ENCODE data around the gene NEUROD2.

NEUROD2 gene

GRCh38 chr17:39607851-39608130 lies at the start of gene NEUROD2:
TSS of gene NEUROD2 (minus strand) at chr17:39607920. CDS start at chr17:39606599, 1,321 bp downstream.
- H3K4me3 ChIP-seq (ENCODE audit: low read depth, low read length) = peak within 1 kb of the TSS; percentile 13

GRCh38 chr17:39655105-39655504 lies 47.4 kb upstream of the NEUROD2 start:
- no peak overlapping the region for H3K4me3 ChIP-seq (ENCODE audit: low read depth, low read length)

GRCh38 chr17:39653662-39654331 lies 46.1 kb upstream of the NEUROD2 start:
- H3K4me3 ChIP-seq (ENCODE audit: low read depth, low read length) = no peak overlapping the region

GRCh38 chr17:39653316-39653661 lies 45.6 kb upstream of the NEUROD2 start:
- no peak overlapping the region for H3K4me3 ChIP-seq (ENCODE audit: low read depth, low read length)

- H3K4me3 ChIP-seq (ENCODE audit: low read depth, low read length) = no peak overlapping the region
Measured at GRCh38 chr17:39652587-39653315, 45.0 kb upstream of the NEUROD2 start.

GRCh38 chr17:39651923-39652586 lies 44.3 kb upstream of the NEUROD2 start:
- no peak overlapping the region for H3K4me3 ChIP-seq (ENCODE audit: low read depth, low read length)

GRCh38 chr17:39650121-39650579 lies 42.4 kb upstream of the NEUROD2 start:
- no peak overlapping the region for H3K4me3 ChIP-seq (ENCODE audit: low read depth, low read length)

GRCh38 chr17:39648616-39649366 lies 41.1 kb upstream of the NEUROD2 start:
- H3K4me3 ChIP-seq (ENCODE audit: low read depth, low read length) = no peak overlapping the region

DNA sequence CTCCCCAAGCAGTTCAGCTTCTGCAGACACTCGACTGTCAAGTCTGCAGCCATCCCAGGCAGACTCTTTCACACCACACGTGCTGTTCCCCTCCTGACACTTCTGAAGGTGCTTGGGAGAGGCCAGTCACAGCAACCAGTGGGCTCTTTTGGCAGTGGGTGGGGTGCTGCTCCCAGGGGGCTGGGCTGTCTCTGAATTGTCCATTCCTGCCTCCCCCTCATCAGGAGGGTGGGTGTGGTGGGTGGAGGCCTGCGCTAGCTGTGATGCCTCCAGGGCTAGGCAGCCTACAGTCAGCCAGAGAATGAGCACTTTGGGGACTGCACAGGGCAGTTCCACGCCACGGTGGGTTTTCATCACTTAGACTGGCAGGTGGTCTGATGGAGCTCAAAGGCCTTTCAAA lies 39.5 kb upstream of the NEUROD2 start:
- no peak overlapping the region for H3K4me3 ChIP-seq (ENCODE audit: low read depth, low read length)

GRCh38 chr17:39643271-39643670 lies 35.6 kb upstream of the NEUROD2 start:
- H3K4me3 ChIP-seq (ENCODE audit: low read depth, low read length) = no peak overlapping the region

DNA sequence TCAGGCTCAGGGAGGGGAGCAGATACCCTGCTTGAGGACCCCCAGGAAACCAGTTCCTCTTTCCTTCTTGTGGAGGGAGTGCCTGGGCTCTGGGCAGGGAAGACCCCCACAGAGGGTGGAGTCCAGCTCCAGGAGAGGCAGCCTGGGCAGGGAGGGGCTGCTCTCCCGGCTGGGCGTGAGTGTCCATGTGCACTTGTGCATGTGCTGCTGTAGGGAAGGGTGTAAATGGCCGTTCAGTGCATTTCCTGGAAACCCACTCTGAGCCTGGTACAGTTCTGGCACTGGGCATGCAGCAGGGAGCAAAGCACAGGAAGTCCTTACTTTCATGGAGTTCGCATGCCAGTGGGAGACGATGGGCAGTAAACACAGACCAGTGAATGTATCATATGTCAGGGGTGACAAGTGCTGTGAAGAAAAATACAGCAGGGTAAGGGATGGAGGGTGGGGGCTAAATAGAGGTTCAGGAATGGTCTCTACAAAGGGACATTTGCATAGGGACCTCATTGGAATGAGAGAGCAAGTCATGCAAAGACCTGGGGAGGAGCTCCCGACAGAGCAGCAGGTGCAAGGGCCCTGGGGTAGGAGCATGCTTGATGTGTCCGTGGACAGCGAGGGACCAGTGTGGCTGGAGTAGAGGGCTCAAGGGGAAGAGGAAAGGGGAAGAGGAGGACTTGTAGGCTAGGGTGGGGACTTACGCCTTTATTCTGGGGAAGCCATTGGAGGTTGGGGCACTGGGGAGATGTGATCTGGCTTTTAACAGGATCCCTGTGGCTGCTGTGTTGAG lies 34.8 kb upstream of the NEUROD2 start:
- no peak overlapping the region for H3K4me3 ChIP-seq (ENCODE audit: low read depth, low read length)

DNA sequence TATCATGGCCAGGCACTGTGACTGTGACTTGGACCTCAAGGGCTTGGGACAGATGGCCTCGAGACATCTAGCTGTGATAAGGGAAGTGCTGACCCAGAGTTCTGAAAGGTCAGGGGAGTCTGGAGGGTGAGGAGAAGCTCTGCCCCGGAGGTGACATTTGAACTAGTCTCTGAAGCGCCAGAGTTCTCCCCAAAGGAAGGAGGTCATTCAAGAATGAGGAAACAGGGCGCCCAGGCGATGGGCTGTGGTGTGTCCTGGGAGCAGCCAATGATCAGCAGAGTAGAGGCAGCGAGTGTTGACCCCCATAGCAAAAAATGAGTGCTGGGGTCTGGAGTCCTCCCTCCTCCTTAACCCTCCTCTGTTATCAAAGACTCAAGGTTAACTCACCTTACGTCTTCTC lies 34.2 kb upstream of the NEUROD2 start:
- H3K4me3 ChIP-seq (ENCODE audit: low read depth, low read length) = no peak overlapping the region

- H3K4me3 ChIP-seq (ENCODE audit: low read depth, low read length) = no peak overlapping the region
Measured at GRCh38 chr17:39641097-39641496, 33.4 kb upstream of the NEUROD2 start.

- no peak overlapping the region for H3K4me3 ChIP-seq (ENCODE audit: low read depth, low read length)
Measured at GRCh38 chr17:39640591-39641031, 32.9 kb upstream of the NEUROD2 start.

DNA sequence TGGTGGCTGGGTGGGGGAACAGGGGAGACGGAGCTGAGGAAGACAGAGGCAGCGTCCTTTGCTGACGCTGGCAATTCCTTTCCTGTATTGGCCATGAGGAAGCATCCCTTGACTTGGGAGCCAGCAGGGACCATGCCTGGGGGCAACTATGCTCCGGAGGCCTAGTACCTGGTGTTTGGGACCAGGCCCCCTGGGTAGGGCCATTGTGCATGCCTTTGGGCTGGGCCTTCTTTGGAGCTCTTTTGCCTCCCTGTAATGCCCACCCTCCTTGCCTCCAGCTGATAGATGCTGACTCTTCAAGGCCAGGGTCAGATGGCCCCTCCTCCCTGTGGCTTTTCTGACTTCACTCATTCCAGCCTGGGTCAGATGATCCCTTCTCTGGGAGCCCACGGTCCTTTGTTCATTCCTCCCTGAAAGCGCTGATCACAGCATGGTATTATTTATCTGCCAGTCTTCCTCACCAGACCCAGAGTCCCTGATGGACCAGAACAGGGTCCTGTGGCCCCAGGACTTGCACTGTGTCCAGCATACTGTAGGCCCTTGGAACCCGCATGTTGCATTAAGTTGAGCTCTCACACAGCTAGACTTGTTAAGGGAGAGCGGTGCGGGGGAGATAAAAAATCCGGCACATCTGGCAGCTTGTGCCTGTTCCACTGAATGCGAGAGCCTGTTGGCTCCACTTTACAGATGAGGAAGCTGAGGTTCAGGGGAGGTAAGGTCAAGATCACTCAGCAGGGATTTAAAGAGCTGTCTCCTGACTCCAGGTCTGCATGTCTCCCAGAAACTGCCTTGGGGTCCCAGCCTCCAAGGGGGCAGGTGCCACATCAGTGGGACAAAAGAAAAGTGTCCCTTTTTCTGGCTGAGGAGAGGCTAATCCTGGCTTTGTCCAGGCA lies 32.1 kb upstream of the NEUROD2 start:
- no peak overlapping the region for H3K4me3 ChIP-seq (ENCODE audit: low read depth, low read length)

DNA sequence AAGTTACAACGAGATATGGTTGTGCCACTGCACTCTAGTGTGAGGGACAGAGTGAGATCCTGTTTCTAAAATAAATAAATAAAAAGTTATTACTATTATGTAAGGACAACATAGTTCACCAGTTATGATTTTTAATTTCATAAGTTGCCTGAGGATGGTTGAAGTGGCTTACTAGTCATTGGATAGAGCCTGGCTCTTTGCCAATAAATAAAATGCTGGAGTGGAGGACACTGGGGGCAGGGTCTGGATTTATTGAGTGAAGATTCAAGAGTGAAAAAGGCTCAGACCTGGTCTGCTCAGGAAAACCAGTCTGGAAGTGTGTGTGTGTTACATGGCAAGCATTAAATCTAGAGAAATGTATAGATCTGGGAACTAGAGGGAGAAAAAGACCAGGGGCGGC lies 31.3 kb upstream of the NEUROD2 start:
- H3K4me3 ChIP-seq (ENCODE audit: low read depth, low read length) = no peak overlapping the region

DNA sequence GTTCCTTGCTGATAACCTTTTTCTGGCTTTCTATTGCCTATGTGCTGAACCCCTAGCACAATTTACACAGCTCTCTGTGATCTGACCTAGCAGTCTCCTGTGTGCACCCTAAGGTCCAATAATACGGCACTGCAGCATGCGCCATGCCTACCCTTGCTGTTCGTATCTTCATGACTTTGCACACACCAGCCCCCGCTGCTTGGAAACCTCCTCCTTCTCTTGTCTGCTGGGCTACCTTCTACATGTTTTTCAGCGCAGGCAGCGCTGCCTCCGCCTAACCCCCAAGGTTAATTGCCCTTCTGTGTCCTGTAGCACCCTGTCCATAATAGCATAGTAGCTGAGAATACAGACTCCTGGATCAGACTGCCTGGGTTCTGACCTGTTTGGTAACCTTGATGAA lies 30.6 kb upstream of the NEUROD2 start:
- H3K4me3 ChIP-seq (ENCODE audit: low read depth, low read length) = no peak overlapping the region

DNA sequence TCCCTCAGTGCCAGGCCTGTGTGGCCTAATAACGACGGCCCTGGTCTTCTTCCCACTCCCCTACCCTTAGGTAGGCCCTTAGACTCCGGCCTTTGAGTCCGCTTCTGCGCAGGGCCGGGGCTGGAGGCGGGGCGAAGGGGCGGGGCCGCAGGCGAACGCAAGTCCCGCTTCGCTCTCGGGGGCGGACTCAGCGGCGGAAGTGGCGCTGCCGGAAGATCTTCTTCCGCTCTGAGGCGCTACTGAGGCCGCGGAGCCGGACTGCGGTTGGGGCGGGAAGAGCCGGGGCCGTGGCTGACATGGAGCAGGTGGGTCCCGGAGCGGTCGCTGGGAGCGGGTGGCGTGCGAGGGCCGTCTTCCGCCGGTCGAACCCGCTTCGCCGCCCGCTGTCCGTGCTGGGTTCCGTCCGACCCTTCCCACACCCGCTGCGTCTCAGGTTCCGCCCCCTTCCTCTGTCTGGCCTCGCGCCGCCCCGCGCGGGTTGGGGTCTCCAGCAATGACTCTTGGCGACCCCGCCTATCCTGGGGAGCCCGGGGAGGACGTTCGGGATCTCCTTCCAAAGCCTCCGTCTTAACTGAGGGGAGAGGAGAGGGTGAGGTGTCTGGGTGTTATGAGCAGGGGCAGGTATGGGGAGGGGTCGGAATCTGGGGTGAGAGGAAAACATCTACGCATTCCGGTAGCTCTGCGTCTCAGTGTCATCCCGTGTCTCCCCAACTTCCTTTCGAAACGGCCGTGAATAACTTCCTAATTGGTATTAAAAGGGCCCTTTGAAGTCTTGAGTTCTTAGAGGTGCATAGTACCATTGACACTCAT lies 29.4 kb upstream of the NEUROD2 start, which contains the start of gene STARD3:
STARD3 (plus strand) TSS at position 218 of the 810 bp plus-strand sequence. CDS start 16,388 bp downstream, outside the sequence.
- peak within 1 kb of the TSS; percentile 81 for H3K4me3 ChIP-seq (ENCODE audit: low read depth, low read length)

DNA sequence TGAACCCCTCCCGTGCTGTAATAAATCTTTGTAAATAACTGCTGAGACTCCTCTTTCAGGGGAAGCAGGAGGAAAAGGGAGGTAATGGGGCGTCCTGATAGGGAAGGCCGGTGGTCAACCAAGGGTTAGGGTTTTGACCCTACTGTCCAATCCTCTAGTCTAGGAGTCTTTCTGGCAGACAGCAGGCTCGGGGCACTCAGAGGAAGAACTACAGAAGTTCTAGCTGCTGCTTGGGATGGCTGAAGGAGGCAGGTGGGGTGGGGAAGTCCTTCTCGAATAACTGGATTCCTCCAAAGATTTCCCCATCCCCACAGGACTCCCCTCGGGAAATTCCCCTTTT lies 28.8 kb upstream of the NEUROD2 start:
- H3K4me3 ChIP-seq (ENCODE audit: low read depth, low read length) = peak overlapping the region; percentile 10

All from iPS-11a (cell line).